ENCODE measurements around the gene SLIT1. TPM values are rescaled to one million over a fixed set of nuclear protein-coding genes. Genes with fewer than 3 reads are reported as not detected.
A peak's percentile ranks its signal among the peaks of the same experiment; 100 is the strongest.

Gene SLIT1
- total and polyA plus RNA-seq, 2 of the 8 experiments (the other 6 are each of a cell fraction or from before 2014, with no cell fraction given) = 0.70 to 0.88 TPM

- H2BK20ac ChIP-seq (ENCODE audit: low read length) = no peak overlapping the region
- no peak overlapping the region for H3K9ac ChIP-seq (replicated peaks in 1 of 4; ENCODE audit: extremely low read depth in 1 of 4, low read depth in 3 of 4, low read length in 3 of 4)
- H3K23me2 ChIP-seq (ENCODE audit: low read depth, low read length) = no peaks in the 10 kb centered on the region; the same call in 1 of the 2 replicates
- no peak overlapping the region for H2AK5ac ChIP-seq (ENCODE audit: low read depth, low read length)
- TF ChIP-seq BCL11A (IDR thresholded peaks at IDR 0.05; ENCODE audit: low read depth in 2 of 2, low read length in 2 of 2) (no peak), TAF7 (optimal IDR thresholded peaks at IDR 0.05; ENCODE audit: borderline replicate concordance, low read depth, low read length) (no peak), MAX (IDR thresholded peaks at IDR 0.05) (0 out of 2 replicates have a peak, but pooled peaks have one; percentile 20)
- H3K56ac ChIP-seq (replicated peaks; ENCODE audit: insufficient read length, low read depth, low read length) = no peak overlapping the region
- H4K5ac ChIP-seq (ENCODE audit: insufficient read length, low read depth, low read length) = no peak overlapping the region
- no peak overlapping the region for H3K4ac ChIP-seq (replicated peaks; ENCODE audit: insufficient read length, low read depth, low read length)
- no peaks in the 10 kb centered on the region for H3K79me2 ChIP-seq (ENCODE audit: control insufficient read depth in 1 of 2, insufficient read depth in 2 of 2, low read length in 2 of 2)
- no peaks in the 10 kb centered on the region for H3K79me1 ChIP-seq (ENCODE audit: low read depth, low read length)
- H3K18ac ChIP-seq (ENCODE audit: extremely low read depth, low read length) = no peak overlapping the region
- FAIRE-seq (no peak), DNase-seq (ENCODE audit: low read depth in 1 of 2, low spot score in 2 of 2) (no peak)
- WGBS, 2 experiments (ENCODE audit: extremely low coverage in 1 of 2, insufficient coverage in 1 of 2, insufficient read length in 1 of 2, insufficient replicate concordance in 2 of 2, low coverage in 1 of 2, low lambda C conversion rate in 2 of 2, missing lambda C conversion rate in 1 of 2) = 84% methylated on average over 19 of the region's 20 CpGs; no CpG with 5 or more reads in 1 of the 2 experiments
- no peak overlapping the region for H3K23ac ChIP-seq (ENCODE audit: insufficient read length)
- no peak overlapping the region for H2BK5ac ChIP-seq (ENCODE audit: low read depth, low read length)
- POLR2A ChIA-PET (ENCODE audit: partially characterized antibody) = no interaction called here
- peaks cover 0 to 14% (median 7%) of the 10 kb centered on the region in 4 experiments; a peak in 5 of 7 replicates for H3K4me1 ChIP-seq (replicated peaks in 1 of 4; ENCODE audit: control insufficient read depth in 3 of 4, insufficient read depth in 4 of 4, low read length in 3 of 4)
- CTCF ChIA-PET (ENCODE audit: partially characterized antibody) = interaction anchor here (1.0 to 42.3 kb wide), 10 partner anchors 9 to 154 kb away, joined by 3 to 1348 read pairs (median 4); partner anchors contain the start of gene SLIT1
- no peak overlapping the region for H2BK15ac ChIP-seq (ENCODE audit: low read length)
- H4K8ac ChIP-seq (ENCODE audit: extremely low read depth, insufficient read depth, low read length) = no peak overlapping the region
- H2BK120ac ChIP-seq (replicated peaks; ENCODE audit: low read depth, low read length) = no peak overlapping the region
- no peak overlapping the region for H2BK12ac ChIP-seq (ENCODE audit: low read depth, low read length)
- no peaks in the 10 kb centered on the region for H3K9me3 ChIP-seq (ENCODE audit: insufficient read depth in 2 of 2, low read depth in 1 of 2, low read length in 1 of 2)
- no peak overlapping the region for H3K4me3 ChIP-seq (ENCODE audit: extremely low read depth in 1 of 4, insufficient read depth in 2 of 4, low read depth in 3 of 4, low read length in 4 of 4)
- H3K14ac ChIP-seq (ENCODE audit: insufficient read length) = no peak overlapping the region
- H2AFZ ChIP-seq (ENCODE audit: low read length) = no peak overlapping the region
- H3K36me3 ChIP-seq (ENCODE audit: control insufficient read depth in 2 of 4, insufficient read depth in 4 of 4, low read length in 3 of 4) = no peaks in the 10 kb centered on the region
- H3K27me3 ChIP-seq (replicated peaks in 1 of 4; ENCODE audit: control insufficient read depth in 3 of 4, extremely low read depth in 1 of 4, insufficient read depth in 3 of 4, low read length in 3 of 4) = no peaks in the 10 kb centered on the region; a peak in 1 of 7 replicates
- H3K4me2 ChIP-seq (ENCODE audit: insufficient read depth in 1 of 2, low read depth in 2 of 2, low read length in 2 of 2) = no peak overlapping the region
- no peak overlapping the region for H3K27ac ChIP-seq (ENCODE audit: low read depth, low read length)
- H4K91ac ChIP-seq (replicated peaks; ENCODE audit: insufficient read length, low read length) = no peak overlapping the region
- peaks cover 0 to 2% of the 10 kb centered on the region in 2 experiments for H4K20me1 ChIP-seq (replicated peaks in 1 of 2; ENCODE audit: control insufficient read depth in 1 of 2, insufficient read depth in 2 of 2, low read length in 2 of 2)
Observed at GRCh38 chr10:97063271-97063982, 122.3 kb downstream of the SLIT1 start.

Data from H1 (cell line).